ENCODE results near the gene NDUFS3.

NDUFS3 gene

DNA sequence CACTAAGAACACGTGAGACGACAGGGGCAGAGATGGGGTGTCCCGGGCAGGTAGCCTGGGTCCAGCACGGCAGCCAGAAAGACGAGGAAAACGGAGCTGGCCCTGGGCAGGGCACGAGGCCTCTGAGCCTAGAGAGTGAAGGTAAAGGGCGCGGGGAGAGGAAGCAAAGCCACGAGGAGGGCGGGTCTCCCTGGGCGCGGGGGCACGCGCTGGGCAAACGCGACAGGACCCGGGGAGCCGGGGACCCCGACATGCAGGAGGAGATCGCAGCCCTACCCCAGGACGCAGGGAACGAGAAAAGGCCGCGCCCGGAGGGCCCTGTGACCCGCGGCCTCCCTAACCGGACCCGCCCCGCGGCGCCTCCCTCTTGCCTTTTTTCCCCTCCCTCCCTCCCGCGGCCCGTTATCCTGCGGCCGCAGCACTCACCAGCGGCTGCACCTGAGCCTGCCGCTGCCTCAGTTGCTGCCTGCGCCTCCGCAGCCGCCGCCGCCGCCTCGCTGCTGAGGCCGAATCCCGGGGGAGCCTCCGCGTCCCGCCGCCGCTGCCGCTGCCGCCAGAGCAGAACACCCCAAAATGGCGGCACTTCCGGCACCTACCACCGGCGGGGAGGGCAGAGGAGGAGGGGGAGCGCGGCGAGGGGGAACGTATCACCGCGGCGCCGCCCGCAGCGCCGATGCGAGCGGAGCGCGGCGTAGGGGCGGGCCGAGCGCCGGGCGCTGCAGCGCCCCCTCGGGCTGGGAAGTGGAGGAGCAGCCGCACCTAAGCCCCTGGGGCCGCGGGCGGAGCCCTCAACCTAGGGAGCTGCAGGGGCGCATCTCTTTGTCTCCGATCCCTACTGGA, 26.1 kb upstream of the NDUFS3 start, which contains the start of gene CELF1 (continued):
- TF ChIP-seq PRDM2 (tag by site-specific recombination; IDR thresholded peaks at IDR 0.05; ENCODE audit: borderline replicate concordance) (no peak), KLF8 (tag by site-specific recombination; IDR thresholded peaks at IDR 0.05) (no peak), KLF9 (tag by site-specific recombination; IDR thresholded peaks at IDR 0.05; ENCODE audit: low read depth) (peak; percentile 48; the same call in 1 of the 2 replicates), ZNF354C (tag by site-specific recombination; IDR thresholded peaks at IDR 0.05; ENCODE audit: borderline replicate concordance, low read depth) (no peak), REPIN1 (tag by site-specific recombination; IDR thresholded peaks at IDR 0.05; ENCODE audit: low read depth) (no peak), ZNF16 (tag by site-specific recombination; IDR thresholded peaks at IDR 0.05; ENCODE audit: low read depth) (no peak), SALL2 (tag by site-specific recombination; IDR thresholded peaks at IDR 0.05; ENCODE audit: borderline replicate concordance) (no peak), ZNF621 (tag by site-specific recombination; IDR thresholded peaks at IDR 0.05) (no peak), ZNF221 (tag by site-specific recombination; IDR thresholded peaks at IDR 0.05; ENCODE audit: borderline replicate concordance) (no peak), ZFP37 (tag by site-specific recombination; IDR thresholded peaks at IDR 0.05) (no peak), TSHZ1 (tag by site-specific recombination; IDR thresholded peaks at IDR 0.05; ENCODE audit: borderline replicate concordance) (no peak), ZNF473 (tag by site-specific recombination; IDR thresholded peaks at IDR 0.05) (no peak), ZNF132 (tag by site-specific recombination; IDR thresholded peaks at IDR 0.05; ENCODE audit: borderline replicate concordance) (no peak), ZNF626 (tag by site-specific recombination; IDR thresholded peaks at IDR 0.05) (no peak), ZNF335 (tag by site-specific recombination; conservative IDR thresholded peaks at IDR 0.05) (peak; percentile 67; the same call in 1 of the 2 replicates), ZBTB21 (tag by site-specific recombination; IDR thresholded peaks at IDR 0.05) (no peak), ZNF138 (tag by site-specific recombination; IDR thresholded peaks at IDR 0.05; ENCODE audit: borderline replicate concordance) (no peak), ZNF518A (tag by site-specific recombination; conservative IDR thresholded peaks at IDR 0.05; ENCODE audit: low read depth) (no peak), ZNF530 (tag by site-specific recombination; IDR thresholded peaks at IDR 0.05; ENCODE audit: low read depth) (no peak)
- TF ChIP-seq, protein P1, sequence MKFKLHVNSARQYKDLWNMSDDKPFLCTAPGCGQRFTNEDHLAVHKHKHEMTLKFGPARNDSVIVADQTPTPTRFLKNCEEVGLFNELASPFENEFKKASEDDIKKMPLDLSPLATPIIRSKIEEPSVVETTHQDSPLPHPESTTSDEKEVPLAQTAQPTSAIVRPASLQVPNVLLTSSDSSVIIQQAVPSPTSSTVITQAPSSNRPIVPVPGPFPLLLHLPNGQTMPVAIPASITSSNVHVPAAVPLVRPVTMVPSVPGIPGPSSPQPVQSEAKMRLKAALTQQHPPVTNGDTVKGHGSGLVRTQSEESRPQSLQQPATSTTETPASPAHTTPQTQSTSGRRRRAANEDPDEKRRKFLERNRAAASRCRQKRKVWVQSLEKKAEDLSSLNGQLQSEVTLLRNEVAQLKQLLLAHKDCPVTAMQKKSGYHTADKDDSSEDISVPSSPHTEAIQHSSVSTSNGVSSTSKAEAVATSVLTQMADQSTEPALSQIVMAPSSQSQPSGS (tag by site-specific recombination; IDR thresholded peaks at IDR 0.05; ENCODE audit: low read depth): no peak

All from HEK293 (cell line).